ENCODE results near the gene CAPS.

DNA sequence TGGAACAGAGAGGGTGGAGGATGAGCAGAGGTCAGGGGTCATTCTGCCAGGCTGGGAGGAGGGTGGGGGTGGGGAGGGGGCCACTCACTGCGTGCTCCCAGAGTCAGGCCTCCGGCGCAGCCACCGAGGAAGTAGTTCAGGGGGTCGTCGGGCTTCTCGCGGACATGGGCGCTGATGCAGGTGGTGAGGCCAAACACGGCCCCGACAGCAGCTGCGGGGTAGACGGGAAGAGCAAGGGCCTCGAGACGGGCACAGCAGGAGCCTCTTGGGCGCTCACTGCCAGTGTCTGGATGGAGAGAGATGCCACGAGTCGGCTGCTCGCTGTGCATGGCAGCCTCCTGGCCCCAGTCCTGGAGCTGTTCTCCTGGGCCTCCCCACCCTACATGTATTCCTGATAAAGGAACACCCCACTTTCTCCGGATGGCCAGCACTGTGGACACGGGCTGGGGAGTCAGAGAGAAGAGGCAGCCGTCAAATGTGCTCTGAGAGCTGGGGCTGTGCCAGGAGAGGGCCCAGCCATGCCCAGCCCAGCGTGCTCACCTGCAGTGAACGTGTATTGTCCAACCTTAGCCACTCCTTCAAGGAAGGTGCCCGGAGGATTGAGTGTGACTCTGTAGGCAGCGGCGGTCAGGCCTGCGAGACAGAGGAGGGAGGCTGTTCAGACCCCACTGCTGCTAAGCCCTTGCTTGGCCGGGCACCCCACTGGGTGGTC is 17.5 kb upstream of the CAPS start:
- TF ChIP-seq, protein P1, sequence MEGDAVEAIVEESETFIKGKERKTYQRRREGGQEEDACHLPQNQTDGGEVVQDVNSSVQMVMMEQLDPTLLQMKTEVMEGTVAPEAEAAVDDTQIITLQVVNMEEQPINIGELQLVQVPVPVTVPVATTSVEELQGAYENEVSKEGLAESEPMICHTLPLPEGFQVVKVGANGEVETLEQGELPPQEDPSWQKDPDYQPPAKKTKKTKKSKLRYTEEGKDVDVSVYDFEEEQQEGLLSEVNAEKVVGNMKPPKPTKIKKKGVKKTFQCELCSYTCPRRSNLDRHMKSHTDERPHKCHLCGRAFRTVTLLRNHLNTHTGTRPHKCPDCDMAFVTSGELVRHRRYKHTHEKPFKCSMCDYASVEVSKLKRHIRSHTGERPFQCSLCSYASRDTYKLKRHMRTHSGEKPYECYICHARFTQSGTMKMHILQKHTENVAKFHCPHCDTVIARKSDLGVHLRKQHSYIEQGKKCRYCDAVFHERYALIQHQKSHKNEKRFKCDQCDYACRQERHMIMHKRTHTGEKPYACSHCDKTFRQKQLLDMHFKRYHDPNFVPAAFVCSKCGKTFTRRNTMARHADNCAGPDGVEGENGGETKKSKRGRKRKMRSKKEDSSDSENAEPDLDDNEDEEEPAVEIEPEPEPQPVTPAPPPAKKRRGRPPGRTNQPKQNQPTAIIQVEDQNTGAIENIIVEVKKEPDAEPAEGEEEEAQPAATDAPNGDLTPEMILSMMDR (IDR thresholded peaks at IDR 0.05), result no peak
- no peak for TF ChIP-seq ZFX (IDR thresholded peaks at IDR 0.05; ENCODE audit: borderline replicate concordance)
